MM.1S (cell line): Measurements from ENCODE around the gene CAPZA2.

Experiments
- CTCF ChIP-seq: fragments of 300-600 bp; sonication (generic); IDR thresholded peaks from 2 replicates; pipeline ENCODE4 v1.5.1; 2016; ENCODE audit warnings: antibody characterized with exemption, low read length, mixed read lengths
- EZH2 ChIP-seq: fragments of 300-600 bp; sonication (generic); optimal IDR thresholded peaks from 2 replicates; pipeline ENCODE3; 2017; ENCODE audit warnings: low read depth, mild to moderate bottlenecking, antibody characterized with exemption, low read length, mixed read lengths

GRCh38 chr7:116929021-116929420, 66.6 kb downstream of the CAPZA2 start:
- no peak for TF ChIP-seq CTCF
- no peak for TF ChIP-seq EZH2
